Keratinocyte (primary cell): ENCODE measurements around the gene SPRY1.

ENCODE experiments used
- CTCF ChIP-seq, 3 experiments: IDR thresholded peaks in 1 of 3; conservative IDR thresholded peaks in 1 of 3; optimal IDR thresholded peaks in 1 of 3; 2 replicates in 2 of 3; 3 replicates in 1 of 3; pipeline versions ENCODE3 to v1.5.1; 2011; ENCODE audit warnings: low read length in 3 of 3, mild to moderate bottlenecking in 3 of 3, moderate library complexity in 2 of 3, control low read depth in 1 of 3, inconsistent platforms in 1 of 3; ENCODE audit not compliant: insufficient read depth in 2 of 3; ENCODE audit errors: extremely low read depth in 1 of 3
- EZH2 ChIP-seq: IDR thresholded peaks from one replicate; pipeline ENCODE4 v1.6.1; 2012; ENCODE audit warnings: inconsistent platforms, mild to moderate bottlenecking, low read length, moderate library complexity

DNA sequence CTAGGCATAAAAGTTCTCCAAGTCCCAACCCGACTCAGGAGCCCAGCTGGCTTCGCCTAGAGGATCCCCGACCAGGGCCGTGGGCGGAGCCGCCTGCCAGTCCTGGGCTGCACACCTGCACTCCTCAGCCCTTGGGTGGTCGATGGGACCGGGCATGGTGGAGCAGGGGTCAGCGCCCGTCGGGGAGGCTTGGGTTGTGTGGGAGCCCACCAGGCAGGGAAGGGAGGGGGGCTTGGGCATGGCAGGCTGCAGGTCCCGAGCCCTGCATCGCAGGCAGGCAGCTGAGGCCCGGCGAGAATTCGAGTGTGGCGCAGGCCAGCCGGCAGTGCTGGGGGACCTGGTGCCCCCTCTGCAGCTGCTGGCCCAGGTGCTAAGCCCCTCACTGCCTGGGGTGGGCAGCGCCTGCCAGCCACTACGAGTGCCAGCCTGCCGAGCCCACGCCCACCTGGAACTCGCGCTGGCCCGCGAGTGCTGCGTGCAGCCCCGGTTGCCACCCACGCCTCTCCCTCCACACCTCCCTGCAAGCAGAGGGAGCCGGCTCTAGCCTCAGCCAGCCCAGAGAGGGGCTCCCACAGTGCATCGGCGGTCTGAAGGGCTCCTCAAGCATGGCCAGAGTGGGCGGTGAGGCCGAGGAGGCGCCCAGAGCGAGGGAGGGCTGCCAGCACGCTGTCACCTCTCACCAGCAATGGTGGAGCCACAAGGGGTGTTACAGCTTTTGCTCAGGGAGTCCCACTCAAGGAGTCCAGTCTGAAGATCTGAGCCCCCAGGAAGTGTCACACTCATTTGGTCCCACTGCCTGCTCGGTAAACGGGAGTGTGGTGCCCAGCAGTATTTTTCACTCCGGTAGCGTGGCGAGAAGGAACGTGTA is 38.9 kb downstream of the SPRY1 start:
- TF ChIP-seq CTCF (optimal IDR thresholded peaks at IDR 0.05 in 1 of 3, IDR thresholded peaks at IDR 0.05 in 1 of 3, conservative IDR thresholded peaks at IDR 0.05 in 1 of 3; ENCODE audit: extremely low read depth in 1 of 3, insufficient read depth in 2 of 3, low read length in 3 of 3) (no peak), EZH2 (no peak)
